ENCODE results near the gene ZBTB4. TPM values are rescaled to one million over a fixed set of nuclear protein-coding genes. Genes with fewer than 3 reads are reported as not detected.

Gene ZBTB4
- total and polyA plus RNA-seq, 2 experiments from 2014 or later = 3.6 to 11.2 TPM

DNA sequence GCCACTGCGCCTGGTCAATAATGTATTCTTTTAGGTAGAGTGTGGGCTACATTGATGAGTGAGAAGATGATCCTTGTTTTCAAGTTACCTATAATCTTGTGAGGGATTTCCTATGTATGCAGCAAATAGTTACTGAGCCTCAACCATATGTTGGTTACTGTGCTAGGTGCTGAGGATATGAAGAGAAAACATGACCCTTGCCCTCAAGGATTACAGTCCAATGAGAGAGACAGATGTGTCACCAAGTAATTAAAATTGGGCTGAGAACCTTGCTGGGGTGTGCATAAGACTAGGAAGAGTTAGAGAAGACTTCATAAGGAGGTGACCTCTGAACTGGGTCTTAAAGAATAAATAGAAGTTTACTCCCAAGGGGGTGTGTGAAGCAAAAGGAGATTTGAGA lies 12.2 kb upstream of the ZBTB4 start:
- Mint-ChIP-seq H3K27ac (no peak overlapping the region), H3K9me3 (no peaks in the 10 kb centered on the region; the same call in 2 of the 3 replicates), H3K36me3 (ENCODE audit: low read depth) (peaks cover 57% of the 10 kb centered on the region), H3K4me3 (no peak overlapping the region; the same call in 2 of the 3 replicates), H3K4me1 (peaks cover 19% of the 10 kb centered on the region), H3K27me3 (ENCODE audit: insufficient read depth, low read depth, poor library complexity) (peaks cover 14% of the 10 kb centered on the region)
- DNase-seq (ENCODE audit: low spot score) (no peak), ATAC-seq (no peak)
- Histone ChIP-seq H4K20me1 (replicated peaks; ENCODE audit: insufficient read depth) (peaks cover 53% of the 10 kb centered on the region), H2AFZ (no peak overlapping the region), H3K27me3 (ENCODE audit: insufficient read depth) (no peaks in the 10 kb centered on the region), H3K4me1 (ENCODE audit: insufficient read depth) (peaks cover 4% of the 10 kb centered on the region; the same call in 1 of the 2 replicates), H3K9me2 (ENCODE audit: insufficient read depth) (no peaks in the 10 kb centered on the region), H3K4me3 (no peak overlapping the region), H3K4me2 (no peak overlapping the region), H3K36me3 (ENCODE audit: insufficient read depth) (0 out of 2 replicates have a peak, but pooled peaks cover 3% of the 10 kb centered on the region), H3K79me2 (replicated peaks; ENCODE audit: insufficient read depth) (peaks cover 94% of the 10 kb centered on the region), H3F3A (replicated peaks; ENCODE audit: low read depth) (0 out of 2 replicates have a peak, but pooled peaks cover 14% of the 10 kb centered on the region), H3K27ac (ENCODE audit: low read depth) (no peak overlapping the region)
- no peak for TF ChIP-seq JUNB (IDR thresholded peaks at IDR 0.05; ENCODE audit: unreplicated experiment)
- TF ChIP-seq, protein P1, sequence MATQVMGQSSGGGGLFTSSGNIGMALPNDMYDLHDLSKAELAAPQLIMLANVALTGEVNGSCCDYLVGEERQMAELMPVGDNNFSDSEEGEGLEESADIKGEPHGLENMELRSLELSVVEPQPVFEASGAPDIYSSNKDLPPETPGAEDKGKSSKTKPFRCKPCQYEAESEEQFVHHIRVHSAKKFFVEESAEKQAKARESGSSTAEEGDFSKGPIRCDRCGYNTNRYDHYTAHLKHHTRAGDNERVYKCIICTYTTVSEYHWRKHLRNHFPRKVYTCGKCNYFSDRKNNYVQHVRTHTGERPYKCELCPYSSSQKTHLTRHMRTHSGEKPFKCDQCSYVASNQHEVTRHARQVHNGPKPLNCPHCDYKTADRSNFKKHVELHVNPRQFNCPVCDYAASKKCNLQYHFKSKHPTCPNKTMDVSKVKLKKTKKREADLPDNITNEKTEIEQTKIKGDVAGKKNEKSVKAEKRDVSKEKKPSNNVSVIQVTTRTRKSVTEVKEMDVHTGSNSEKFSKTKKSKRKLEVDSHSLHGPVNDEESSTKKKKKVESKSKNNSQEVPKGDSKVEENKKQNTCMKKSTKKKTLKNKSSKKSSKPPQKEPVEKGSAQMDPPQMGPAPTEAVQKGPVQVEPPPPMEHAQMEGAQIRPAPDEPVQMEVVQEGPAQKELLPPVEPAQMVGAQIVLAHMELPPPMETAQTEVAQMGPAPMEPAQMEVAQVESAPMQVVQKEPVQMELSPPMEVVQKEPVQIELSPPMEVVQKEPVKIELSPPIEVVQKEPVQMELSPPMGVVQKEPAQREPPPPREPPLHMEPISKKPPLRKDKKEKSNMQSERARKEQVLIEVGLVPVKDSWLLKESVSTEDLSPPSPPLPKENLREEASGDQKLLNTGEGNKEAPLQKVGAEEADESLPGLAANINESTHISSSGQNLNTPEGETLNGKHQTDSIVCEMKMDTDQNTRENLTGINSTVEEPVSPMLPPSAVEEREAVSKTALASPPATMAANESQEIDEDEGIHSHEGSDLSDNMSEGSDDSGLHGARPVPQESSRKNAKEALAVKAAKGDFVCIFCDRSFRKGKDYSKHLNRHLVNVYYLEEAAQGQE (IDR thresholded peaks at IDR 0.05; ENCODE audit: unreplicated experiment) = no peak
- no peak for TF ChIP-seq EZH2 (IDR thresholded peaks at IDR 0.05; ENCODE audit: low read depth, unreplicated experiment)
- no peak for TF ChIP-seq POLR2AphosphoS5 (IDR thresholded peaks at IDR 0.05; ENCODE audit: low read depth)
- TF ChIP-seq ZNF114 (CRISPR knock-in tag; IDR thresholded peaks at IDR 0.05) = no peak
- no peak for TF ChIP-seq ETS1 (IDR thresholded peaks at IDR 0.05)
- TF ChIP-seq STAT1 (IDR thresholded peaks at IDR 0.05; ENCODE audit: unreplicated experiment) = no peak
- TF ChIP-seq NANOG (IDR thresholded peaks at IDR 0.05; ENCODE audit: borderline replicate concordance) = no peak
- no peak for TF ChIP-seq CREB1 (CRISPR knock-in tag; IDR thresholded peaks at IDR 0.05; ENCODE audit: low read depth)
- TF ChIP-seq ZNF462 (CRISPR knock-in tag; IDR thresholded peaks at IDR 0.05) = no peak
- TF ChIP-seq EZH2phosphoT487 (IDR thresholded peaks at IDR 0.05; ENCODE audit: unreplicated experiment) = no peak
- TF ChIP-seq ZNF331 (CRISPR knock-in tag; IDR thresholded peaks at IDR 0.05; ENCODE audit: low read depth) = no peak
- TF ChIP-seq CTCF (conservative IDR thresholded peaks at IDR 0.05; ENCODE audit: low read depth in 2 of 2) = no peak
